GM19025 (cell line): ENCODE results near the gene TBPL2.

Source experiments
- ATAC-seq: cut with Tn5 transposase; IDR thresholded peaks from one replicate; pipeline ENCODE4 v1.9.1; 2021; ENCODE audit warnings: mild to moderate bottlenecking, low read depth, moderate library complexity; ENCODE audit not compliant: unreplicated experiment

The TBPL2 gene

GRCh38 chr14:55373784-55374705 is 66.4 kb downstream of the TBPL2 start:
- ATAC-seq: no peak

- no peak for ATAC-seq
Measured at GRCh38 chr14:55372825-55373224, 67.6 kb downstream of the TBPL2 start.

DNA sequence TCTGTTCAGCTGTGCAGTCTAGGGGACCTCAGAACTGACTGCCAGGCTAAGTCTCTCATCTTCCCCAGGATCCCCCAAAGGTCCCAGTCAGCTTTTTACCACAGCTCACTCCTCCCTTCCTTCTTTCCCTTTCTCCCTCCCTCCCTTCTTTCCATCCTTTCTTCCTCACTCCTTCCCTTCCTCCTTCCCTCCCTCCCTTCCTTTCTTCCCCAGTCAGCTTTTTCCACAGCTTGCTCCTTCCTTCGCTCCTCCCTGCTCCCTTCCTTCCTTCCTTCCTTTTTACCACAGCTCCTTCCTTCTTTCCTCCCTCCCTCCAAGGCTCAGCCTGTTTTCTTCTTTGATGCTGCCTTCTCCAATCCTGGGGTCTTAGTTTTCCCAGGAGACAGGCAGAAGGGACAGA is 68.0 kb downstream of the TBPL2 start:
- no peak for ATAC-seq

DNA sequence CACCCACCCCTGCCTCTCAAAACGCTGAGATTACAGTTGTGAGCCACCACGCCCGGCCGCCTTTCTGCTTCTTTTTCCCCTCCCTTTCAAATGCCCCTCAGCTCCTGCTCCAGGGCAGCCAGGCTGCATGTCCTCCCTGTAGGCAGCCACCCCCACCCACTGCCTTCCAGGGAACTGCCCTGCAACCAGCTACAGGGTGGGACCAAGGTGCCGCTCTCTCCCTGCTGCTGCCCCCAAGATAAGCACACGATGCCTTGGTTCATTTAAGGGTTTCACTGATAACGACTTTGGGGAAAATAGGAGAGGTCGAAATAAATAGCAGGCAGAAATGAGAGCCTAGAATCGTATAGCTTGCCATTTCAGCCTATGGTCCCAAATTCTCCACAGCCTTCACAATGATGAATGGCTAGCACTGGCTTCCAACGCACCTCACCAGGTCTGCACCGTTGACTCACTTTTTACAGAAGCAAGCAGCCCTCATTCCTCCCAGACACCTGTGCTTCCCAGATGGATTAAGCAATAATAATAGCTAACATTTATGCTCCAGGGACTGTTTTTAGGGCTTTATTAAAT is 69.4 kb downstream of the TBPL2 start:
- no peak for ATAC-seq

DNA sequence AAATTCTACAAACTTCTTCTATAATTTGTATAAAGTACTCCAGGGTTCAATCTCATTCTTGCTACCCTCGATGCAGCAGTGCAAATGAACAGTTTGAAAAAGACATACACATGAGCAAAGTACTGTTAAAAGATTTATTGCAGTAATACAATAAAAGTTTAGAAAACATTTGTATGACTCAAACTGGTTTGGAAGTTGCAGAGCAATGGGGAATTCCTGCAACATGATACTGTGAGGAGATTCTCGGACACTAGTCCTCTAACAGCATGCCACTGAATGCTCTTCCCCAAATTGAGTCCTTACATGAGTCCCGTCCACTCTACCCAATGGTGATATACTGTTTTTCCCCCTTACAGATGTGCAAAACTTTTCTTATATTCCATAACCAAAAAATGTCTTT is 74.1 kb downstream of the TBPL2 start:
- ATAC-seq: no peak
